CD14-positive monocyte (primary cell): ENCODE measurements around the gene CIITA. TPM values are rescaled to one million over a fixed set of nuclear protein-coding genes. Genes with fewer than 3 reads are reported as not detected.
A peak's percentile ranks its signal among the peaks of the same experiment; 100 is the strongest.

Experiments used
- DNase-seq, 3 donors: peaks; one replicate each; pipeline ENCODE4 v3.0.0-alpha.2; 2011 to 2022
- H2AFZ ChIP-seq: 2 replicates; pipeline ENCODE4 v1.6.0; 2012; ENCODE audit warnings: mild to moderate bottlenecking, low read depth, low read length, inconsistent platforms; ENCODE audit not compliant: insufficient read depth, poor library complexity, severe bottlenecking
- H3K27ac ChIP-seq, 2 donors: 1 replicate in 1 of 2; 2 replicates in 1 of 2; pipeline ENCODE4 v1.5.1; 2012 to 2013; ENCODE audit warnings: low read length in 2 of 2, control low read depth in 1 of 2, inconsistent platforms in 1 of 2, low read depth in 1 of 2, mild to moderate bottlenecking in 1 of 2
- H3K27me3 ChIP-seq, 2 donors: one replicate each; pipeline versions ENCODE4 v1.6.0 to v1.6.1; 2011 to 2013; ENCODE audit warnings: low read length in 2 of 2; ENCODE audit not compliant: control insufficient read depth in 2 of 2, insufficient read depth in 2 of 2
- H3K36me3 ChIP-seq, 2 donors: replicated peaks in 1 of 2; 1 replicate in 1 of 2; 2 replicates in 1 of 2; pipeline versions ENCODE4 v1.5.1 to v1.6.1; 2012 to 2013; ENCODE audit warnings: low read length in 2 of 2, control low read depth in 1 of 2, inconsistent platforms in 1 of 2, mild to moderate bottlenecking in 1 of 2; ENCODE audit not compliant: insufficient read depth in 2 of 2, control insufficient read depth in 1 of 2
- H3K4me1 ChIP-seq, 2 donors: 1 replicate in 1 of 2; 2 replicates in 1 of 2; pipeline versions ENCODE4 v1.5.1 to v1.6.1; 2012 to 2013; ENCODE audit warnings: low read length in 2 of 2, control low read depth in 1 of 2, inconsistent platforms in 1 of 2, mild to moderate bottlenecking in 1 of 2, moderate library complexity in 1 of 2; ENCODE audit not compliant: insufficient read depth in 2 of 2, control insufficient read depth in 1 of 2
- H3K4me2 ChIP-seq: replicated peaks from 2 replicates; pipeline ENCODE3; 2012; ENCODE audit warnings: low read length, moderate library complexity, mild to moderate bottlenecking; ENCODE audit not compliant: poor library complexity, severe bottlenecking; ENCODE audit errors: extremely low read depth
- H3K4me3 ChIP-seq, 3 experiments: fragments of 200-600 bp in 1 of 3; sonication (generic) in 1 of 3; replicated peaks in 1 of 3; 1 replicate in 2 of 3; 2 replicates in 1 of 3; pipeline ENCODE4 v1.5.1; 2011 to 2013; ENCODE audit warnings: low read length in 3 of 3, mild to moderate bottlenecking in 3 of 3, control low read depth in 2 of 3, low read depth in 2 of 3, inconsistent platforms in 1 of 3, moderate library complexity in 1 of 3
- H3K79me2 ChIP-seq: 2 replicates; pipeline ENCODE4 v1.6.0; 2012; ENCODE audit warnings: mild to moderate bottlenecking, control low read depth, inconsistent platforms, low read length, moderate library complexity; ENCODE audit not compliant: insufficient read depth
- H3K9ac ChIP-seq: 2 replicates; pipeline ENCODE4 v1.6.0; 2017; ENCODE audit warnings: low read length, mild to moderate bottlenecking; ENCODE audit not compliant: insufficient read depth, poor library complexity, severe bottlenecking
- H3K9me3 ChIP-seq, 2 donors: replicated peaks in 1 of 2; 1 replicate in 1 of 2; 2 replicates in 1 of 2; pipeline versions ENCODE4 v1.5.1 to v1.6.1; 2012 to 2013; ENCODE audit warnings: low read length in 2 of 2, control low read depth in 1 of 2; ENCODE audit not compliant: control insufficient read depth in 1 of 2, insufficient read depth in 1 of 2
- H4K20me1 ChIP-seq: 2 replicates; pipeline ENCODE4 v1.6.0; 2012; ENCODE audit warnings: mild to moderate bottlenecking, low read length, control low read depth, moderate library complexity; ENCODE audit not compliant: insufficient read depth
- H3K27ac Mint-ChIP-seq, 7 donors: one replicate each; pipeline ENCODE4 v1.8.0; 2020; ENCODE audit warnings: mild to moderate bottlenecking in 7 of 7, mixed read lengths in 7 of 7, moderate library complexity in 6 of 7, inconsistent platforms in 2 of 7
- H3K27me3 Mint-ChIP-seq, 3 donors: one replicate each; pipeline ENCODE4 v1.8.0; 2021 to 2022; ENCODE audit warnings: low read depth in 3 of 3, mild to moderate bottlenecking in 3 of 3, mixed read lengths in 3 of 3, moderate library complexity in 3 of 3, inconsistent platforms in 1 of 3
- H3K36me3 Mint-ChIP-seq, 2 donors: one replicate each; pipeline ENCODE4 v1.8.0; 2020; ENCODE audit warnings: mixed read lengths in 2 of 2, inconsistent platforms in 1 of 2, mild to moderate bottlenecking in 1 of 2
- H3K4me1 Mint-ChIP-seq: one replicate; pipeline ENCODE4 v1.8.0; 2020; ENCODE audit warnings: mild to moderate bottlenecking, mixed read lengths
- H3K4me3 Mint-ChIP-seq, 2 donors: one replicate each; pipeline ENCODE4 v1.8.0; 2020; ENCODE audit warnings: mild to moderate bottlenecking in 2 of 2, mixed read lengths in 2 of 2, moderate library complexity in 1 of 2
- H3K9me3 Mint-ChIP-seq, 7 donors: one replicate each; pipeline ENCODE4 v1.8.0; 2020 to 2022; ENCODE audit warnings: mixed read lengths in 7 of 7, mild to moderate bottlenecking in 6 of 7, moderate library complexity in 6 of 7, inconsistent platforms in 2 of 7
- WGBS: methylation state at CpG from one replicate; pipeline ENCODE4 v1.1.5; 2013; ENCODE audit warnings: missing lambda C conversion rate; ENCODE audit not compliant: insufficient coverage; 5-methylcytosine and 5-hydroxymethylcytosine counted together
- intact Hi-C, 2 donors: fragments of 100-400 bp; cut with micrococcal nuclease; formaldehyde crosslinking; loops; one replicate each; pipeline versions ENCODE4 v1.15.0 to v1.15.1; 2023
- polyA plus RNA-seq, 3 donors: library from polyadenylated mRNA; depleted of rRNA in 1 of 3; unstranded in 2 of 3; stranded (reverse) in 1 of 3; fragments of 300-500 nt in 2 of 3; fragments of >200 nt in 1 of 3; fragmentation: Illumina TruSeq in 2 of 3; gene quantifications; 1 replicate in 2 of 3; 2 replicates in 1 of 3; pipeline ENCODE4 v1.2.3, GENCODE V29; 2012 to 2021
- TF ChIP-seq, protein P1 (sequence below): fragments of 200-600 bp; IDR thresholded peaks from one replicate; pipeline ENCODE4 v1.8.0; 2022; ENCODE audit warnings: antibody characterized with exemption, mild to moderate bottlenecking

CIITA gene
- polyA plus RNA-seq, 3 donors: 15.6 to 178 (median 22.1) TPM

DNA sequence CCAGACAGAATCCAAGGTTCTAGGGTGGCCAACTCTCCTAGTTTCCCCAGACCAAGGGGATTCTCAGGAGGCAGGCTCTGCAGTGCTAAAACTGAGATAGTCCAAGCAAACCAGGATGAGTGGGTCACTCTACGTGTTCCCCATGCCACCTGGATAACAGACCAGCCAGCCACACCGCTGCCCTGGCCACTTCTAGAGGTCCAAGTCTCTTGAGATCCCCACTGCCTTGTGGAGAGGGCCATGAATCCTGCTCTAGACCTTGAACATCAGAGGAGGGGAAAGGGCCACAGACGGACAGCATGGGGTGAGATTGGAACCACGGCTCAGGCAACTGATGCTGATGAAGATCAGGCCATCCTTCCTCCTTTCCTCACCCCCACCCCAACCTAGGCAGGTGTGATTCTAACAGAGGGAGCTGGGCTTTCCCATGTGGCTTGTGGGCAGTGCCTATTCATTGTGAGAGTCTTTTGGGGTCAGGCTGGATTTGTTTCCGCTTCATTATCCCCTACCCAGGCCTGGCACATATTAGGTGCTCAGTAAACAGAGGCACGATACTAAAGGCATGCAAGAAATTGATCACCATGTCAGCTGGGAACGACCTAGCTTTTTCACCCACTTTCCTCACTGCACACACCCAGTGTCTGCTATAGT lies 41.6 kb upstream of the CIITA start:
- H3K27me3 ChIP-seq: no peaks in the 10 kb centered on the region
- H3K9me3 Mint-ChIP-seq: peaks cover 0 to 3% (median 0%) of the 10 kb centered on the region in 7 donors
- no peak overlapping the region for H3K9ac ChIP-seq
- no peaks in the 10 kb centered on the region for H3K36me3 Mint-ChIP-seq
- H3K4me2 ChIP-seq: no peak overlapping the region
- no peak overlapping the region for H3K27ac Mint-ChIP-seq
- TF ChIP-seq, protein P1, sequence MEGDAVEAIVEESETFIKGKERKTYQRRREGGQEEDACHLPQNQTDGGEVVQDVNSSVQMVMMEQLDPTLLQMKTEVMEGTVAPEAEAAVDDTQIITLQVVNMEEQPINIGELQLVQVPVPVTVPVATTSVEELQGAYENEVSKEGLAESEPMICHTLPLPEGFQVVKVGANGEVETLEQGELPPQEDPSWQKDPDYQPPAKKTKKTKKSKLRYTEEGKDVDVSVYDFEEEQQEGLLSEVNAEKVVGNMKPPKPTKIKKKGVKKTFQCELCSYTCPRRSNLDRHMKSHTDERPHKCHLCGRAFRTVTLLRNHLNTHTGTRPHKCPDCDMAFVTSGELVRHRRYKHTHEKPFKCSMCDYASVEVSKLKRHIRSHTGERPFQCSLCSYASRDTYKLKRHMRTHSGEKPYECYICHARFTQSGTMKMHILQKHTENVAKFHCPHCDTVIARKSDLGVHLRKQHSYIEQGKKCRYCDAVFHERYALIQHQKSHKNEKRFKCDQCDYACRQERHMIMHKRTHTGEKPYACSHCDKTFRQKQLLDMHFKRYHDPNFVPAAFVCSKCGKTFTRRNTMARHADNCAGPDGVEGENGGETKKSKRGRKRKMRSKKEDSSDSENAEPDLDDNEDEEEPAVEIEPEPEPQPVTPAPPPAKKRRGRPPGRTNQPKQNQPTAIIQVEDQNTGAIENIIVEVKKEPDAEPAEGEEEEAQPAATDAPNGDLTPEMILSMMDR: no peak
- no peaks in the 10 kb centered on the region for H3K9me3 ChIP-seq
- H4K20me1 ChIP-seq: no peaks in the 10 kb centered on the region
- no peak for DNase-seq
- peaks cover 13% of the 10 kb centered on the region for H3K4me1 Mint-ChIP-seq
- no peak overlapping the region for H3K4me3 ChIP-seq
- peaks cover 3 to 7% of the 10 kb centered on the region in 2 donors for H3K4me1 ChIP-seq
- no peak overlapping the region for H3K4me3 Mint-ChIP-seq
- peaks cover 0 to 6% (median 4%) of the 10 kb centered on the region in 3 donors for H3K27me3 Mint-ChIP-seq
- no peak overlapping the region for H2AFZ ChIP-seq
- no peaks in the 10 kb centered on the region for H3K79me2 ChIP-seq
- no peak overlapping the region for H3K27ac ChIP-seq
- 100% methylated on average over 4 of the region's 7 CpGs for WGBS
- no peaks in the 10 kb centered on the region for H3K36me3 ChIP-seq
- intact Hi-C loops: no loop called here

DNA sequence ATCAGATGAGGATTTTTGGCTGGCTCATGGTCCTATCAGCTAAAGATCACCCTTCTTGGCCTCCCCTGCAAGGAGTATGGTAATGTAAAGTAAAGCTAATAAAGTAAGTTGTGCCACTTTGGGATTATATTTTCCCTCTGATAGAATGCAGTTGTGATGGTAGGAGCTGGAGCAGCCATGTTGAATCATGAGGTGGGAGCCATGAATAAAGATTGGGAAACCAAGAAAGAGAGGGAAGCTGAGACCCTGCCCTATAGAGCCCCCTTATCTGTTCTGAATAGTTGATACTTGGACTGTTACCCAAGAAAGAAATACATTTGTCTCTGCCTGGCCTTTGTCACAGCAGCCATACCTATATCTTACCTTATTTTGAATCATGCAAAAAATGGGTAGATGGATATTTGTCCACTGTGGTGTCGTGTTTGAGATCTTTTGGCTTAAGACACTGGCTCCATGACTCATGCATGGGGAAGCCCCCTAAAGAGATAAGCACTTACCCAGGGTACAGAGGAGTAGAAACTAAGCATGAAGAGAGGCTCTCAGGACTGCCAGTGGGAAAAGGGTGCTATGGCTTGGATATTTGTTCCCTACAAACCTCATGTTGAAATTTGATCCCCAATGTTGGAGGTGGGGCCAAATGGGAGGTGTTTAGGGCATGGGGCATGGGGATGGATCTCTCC lies 40.7 kb upstream of the CIITA start:
- Histone ChIP-seq H3K4me1 (peaks cover 3 to 7% of the 10 kb centered on the region in 2 donors), H3K36me3 (no peaks in the 10 kb centered on the region), H3K27me3 (no peaks in the 10 kb centered on the region), H4K20me1 (no peaks in the 10 kb centered on the region), H3K4me3 (no peak overlapping the region), H3K79me2 (no peaks in the 10 kb centered on the region), H3K9me3 (no peaks in the 10 kb centered on the region), H3K9ac (no peak overlapping the region), H2AFZ (no peak overlapping the region), H3K4me2 (no peak overlapping the region), H3K27ac (no peak overlapping the region)
- peaks cover 0 to 6% (median 4%) of the 10 kb centered on the region in 3 donors for H3K27me3 Mint-ChIP-seq
- H3K36me3 Mint-ChIP-seq: no peaks in the 10 kb centered on the region
- no peak overlapping the region for H3K4me3 Mint-ChIP-seq
- peak in 1 of 3 donors; percentile 21 for DNase-seq
- peaks cover 0 to 3% (median 0%) of the 10 kb centered on the region in 7 donors for H3K9me3 Mint-ChIP-seq
- no peak overlapping the region for H3K27ac Mint-ChIP-seq
- TF ChIP-seq, protein P1: no peak
- WGBS: 100% methylated on average over 1 of the region's 1 CpG
- H3K4me1 Mint-ChIP-seq: peaks cover 13% of the 10 kb centered on the region
- intact Hi-C loops: no loop called here
